H9 (cell line): ENCODE results near the gene PLXNA4. TPM values are rescaled to one million over a fixed set of nuclear protein-coding genes. Genes with fewer than 3 reads are reported as not detected.

Experiments
- DNase-seq: peaks from one replicate; pipeline ENCODE4 v3.0.0-alpha.2; 2017
- H2AFZ ChIP-seq: one replicate; pipeline ENCODE4 v1.6.1; 2013; ENCODE audit warnings: mild to moderate bottlenecking, low read length, control low read depth, moderate library complexity
- H2AK5ac ChIP-seq: 2 replicates; pipeline ENCODE4 v1.6.1; 2013; ENCODE audit warnings: low read length, control low read depth, mixed read lengths; ENCODE audit not compliant: insufficient read length
- H2BK120ac ChIP-seq: one replicate; pipeline ENCODE4 v1.6.1; 2013; ENCODE audit warnings: low read depth, mild to moderate bottlenecking, low read length, control low read depth, inconsistent platforms; ENCODE audit not compliant: poor library complexity, severe bottlenecking
- H2BK12ac ChIP-seq: 2 replicates; pipeline ENCODE4 v1.6.1; 2013; ENCODE audit warnings: low read length, control low read depth, mixed read lengths, low read depth; ENCODE audit not compliant: insufficient read length
- H2BK15ac ChIP-seq: 2 replicates; pipeline ENCODE4 v1.6.1; 2013; ENCODE audit warnings: low read depth, low read length, control low read depth
- H2BK20ac ChIP-seq: one replicate; pipeline ENCODE4 v1.6.1; 2013; ENCODE audit warnings: low read depth, mild to moderate bottlenecking, low read length, control low read depth, inconsistent platforms; ENCODE audit not compliant: poor library complexity, severe bottlenecking
- H2BK5ac ChIP-seq: 2 replicates; pipeline ENCODE4 v1.6.1; 2013; ENCODE audit warnings: low read length, control low read depth, mixed read lengths; ENCODE audit not compliant: insufficient read length
- H3K14ac ChIP-seq: 2 replicates; pipeline ENCODE4 v1.6.1; 2013; ENCODE audit warnings: low read length, control low read depth; ENCODE audit not compliant: insufficient read depth
- H3K18ac ChIP-seq: 2 replicates; pipeline ENCODE4 v1.6.1; 2013; ENCODE audit warnings: low read depth, mild to moderate bottlenecking, mixed read lengths, low read length, control low read depth; ENCODE audit not compliant: insufficient read length
- H3K23ac ChIP-seq: 2 replicates; pipeline ENCODE4 v1.6.1; 2013; ENCODE audit warnings: low read length, control low read depth, mixed read lengths, low read depth; ENCODE audit not compliant: insufficient read length
- H3K23me2 ChIP-seq: 2 replicates; pipeline ENCODE4 v1.6.1; 2013; ENCODE audit warnings: low read depth, mild to moderate bottlenecking, mixed read lengths, low read length, control low read depth; ENCODE audit not compliant: insufficient read length, poor library complexity, severe bottlenecking
- H3K27ac ChIP-seq: 2 replicates; pipeline ENCODE4 v1.5.1; 2013; ENCODE audit warnings: low read length, control low read depth, mixed read lengths, low read depth; ENCODE audit not compliant: insufficient read length
- H3K27me3 ChIP-seq: 2 replicates; pipeline ENCODE4 v1.6.1; 2013; ENCODE audit warnings: low read length, control low read depth, inconsistent platforms; ENCODE audit not compliant: insufficient read depth
- H3K4ac ChIP-seq: 2 replicates; pipeline ENCODE4 v1.6.1; 2013; ENCODE audit warnings: low read depth, mild to moderate bottlenecking, control low read depth, inconsistent platforms, low read length, moderate library complexity
- H3K4me1 ChIP-seq: 2 replicates; pipeline ENCODE4 v1.6.1; 2013; ENCODE audit warnings: low read length, control low read depth, inconsistent platforms; ENCODE audit not compliant: insufficient read depth
- H3K4me2 ChIP-seq: 2 replicates; pipeline ENCODE4 v1.6.1; 2013; ENCODE audit warnings: low read length, control low read depth, mixed read lengths; ENCODE audit not compliant: insufficient read length, insufficient read depth
- H3K56ac ChIP-seq: 2 replicates; pipeline ENCODE4 v1.6.1; 2013; ENCODE audit warnings: low read depth, mild to moderate bottlenecking, mixed read lengths, low read length, control low read depth; ENCODE audit not compliant: insufficient read length
- H3K79me1 ChIP-seq: 2 replicates; pipeline ENCODE4 v1.6.1; 2013; ENCODE audit warnings: low read depth, mild to moderate bottlenecking, moderate library complexity, low read length, control low read depth, inconsistent platforms; ENCODE audit not compliant: insufficient read depth, poor library complexity, severe bottlenecking
- H3K79me2 ChIP-seq: 2 replicates; pipeline ENCODE4 v1.6.1; 2013; ENCODE audit warnings: low read length, control low read depth, inconsistent platforms; ENCODE audit not compliant: insufficient read depth
- H3K9ac ChIP-seq: 2 replicates; pipeline ENCODE4 v1.6.1; 2013; ENCODE audit warnings: low read length, control low read depth, mixed read lengths; ENCODE audit not compliant: insufficient read length; ENCODE audit errors: extremely low read depth
- H3K9me3 ChIP-seq: one replicate; pipeline ENCODE4 v1.6.1; 2013; ENCODE audit warnings: low read depth, low read length, inconsistent platforms; ENCODE audit not compliant: control insufficient read depth
- H3T11ph ChIP-seq: one replicate; pipeline ENCODE4 v1.6.1; 2013; ENCODE audit warnings: mild to moderate bottlenecking, low read length, control low read depth, inconsistent platforms
- H4K20me1 ChIP-seq: one replicate; pipeline ENCODE4 v1.6.1; 2013; ENCODE audit not compliant: control insufficient read depth, insufficient read length, insufficient read depth
- H4K5ac ChIP-seq: 2 replicates; pipeline ENCODE4 v1.6.1; 2013; ENCODE audit warnings: low read depth, mild to moderate bottlenecking, mixed read lengths, low read length, control low read depth; ENCODE audit not compliant: insufficient read length
- H4K8ac ChIP-seq: replicated peaks from 2 replicates; pipeline ENCODE4 v1.6.1; 2013; ENCODE audit warnings: low read length, control low read depth, mixed read lengths, low read depth; ENCODE audit not compliant: insufficient read length
- H4K91ac ChIP-seq: 2 replicates; pipeline ENCODE4 v1.6.1; 2013; ENCODE audit warnings: low read depth, mild to moderate bottlenecking, moderate library complexity, mixed read lengths, low read length, control low read depth; ENCODE audit not compliant: insufficient read length
- H3K27ac Mint-ChIP-seq, 3 experiments: 2 replicates in 2 of 3; 3 replicates in 1 of 3; pipeline ENCODE4 v1.8.0; 2020 to 2021; ENCODE audit warnings: mixed read lengths in 3 of 3, mild to moderate bottlenecking in 1 of 3, moderate library complexity in 1 of 3
- H3K27me3 Mint-ChIP-seq: 2 replicates; pipeline ENCODE4 v1.8.0; 2021; ENCODE audit warnings: low read depth, mild to moderate bottlenecking, moderate library complexity, mixed read lengths
- H3K36me3 Mint-ChIP-seq, 3 experiments: 2 replicates in 2 of 3; 3 replicates in 1 of 3; pipeline ENCODE4 v1.8.0; 2020 to 2021; ENCODE audit warnings: low read depth in 3 of 3, mixed read lengths in 3 of 3; ENCODE audit not compliant: insufficient read depth in 1 of 3
- H3K4me1 Mint-ChIP-seq, 2 experiments: 2 replicates each; pipeline ENCODE4 v1.8.0; 2020; ENCODE audit warnings: mixed read lengths in 2 of 2
- H3K4me3 Mint-ChIP-seq, 2 experiments: 2 replicates in 1 of 2; 3 replicates in 1 of 2; pipeline ENCODE4 v1.8.0; 2020 to 2021; ENCODE audit warnings: mild to moderate bottlenecking in 2 of 2, mixed read lengths in 2 of 2, moderate library complexity in 1 of 2
- H3K9me3 Mint-ChIP-seq, 2 experiments: 2 replicates in 1 of 2; 3 replicates in 1 of 2; pipeline ENCODE4 v1.8.0; 2020; ENCODE audit warnings: mild to moderate bottlenecking in 2 of 2, mixed read lengths in 2 of 2, moderate library complexity in 1 of 2
- CTCF ChIP-seq: fragments of 200-600 bp; sonication (generic); conservative IDR thresholded peaks from 3 replicates; pipeline ENCODE4 v1.8.0; 2021; ENCODE audit warnings: antibody characterized with exemption, mild to moderate bottlenecking
- WGBS: extraction: QIAGEN DNeasy Blood & Tissue Kit; methylation state at CpG from one replicate; pipeline ENCODE4 v1.1.7; 2013; ENCODE audit warnings: missing lambda C conversion rate, low lambda C conversion rate, mixed read lengths; ENCODE audit not compliant: insufficient read length; ENCODE audit errors: extremely low coverage; 5-methylcytosine and 5-hydroxymethylcytosine counted together
- total RNA-seq: library from RNA; stranded (reverse); gene quantifications from 2 replicates; pipeline ENCODE4 v1.2.1, GENCODE V29; 2021

The PLXNA4 gene
- total RNA-seq, 1 experiment from 2014 or later, result 0.35 TPM

GRCh38 chr7:132472463-132473120, 103.7 kb downstream of the PLXNA4 start:
- H3K27me3 Mint-ChIP-seq, result peaks cover 22% of the 10 kb centered on the region

More at GRCh38 chr7:132472463-132473120, 103.7 kb downstream of the PLXNA4 start:
- no peak overlapping the region for H3T11ph ChIP-seq
- no peak overlapping the region for H3K23ac ChIP-seq
- H2BK5ac ChIP-seq, result no peak overlapping the region
- no peaks in the 10 kb centered on the region for H3K79me1 ChIP-seq
- H3K14ac ChIP-seq, result no peak overlapping the region; the same call in 1 of the 2 replicates
- no CpG with 5 or more reads among the region's 10 CpGs for WGBS
- H2AK5ac ChIP-seq, result no peak overlapping the region
- H2BK15ac ChIP-seq, result no peak overlapping the region
- H3K4me1 Mint-ChIP-seq, result peaks cover 19 to 33% of the 10 kb centered on the region in 2 experiments
- no peak overlapping the region for H3K9ac ChIP-seq
- no peak overlapping the region for H4K5ac ChIP-seq
- no peaks in the 10 kb centered on the region for H3K9me3 ChIP-seq
- no peaks in the 10 kb centered on the region for H3K27me3 ChIP-seq
- no peaks in the 10 kb centered on the region for H3K23me2 ChIP-seq
- H2AFZ ChIP-seq, result no peak overlapping the region
- no peak overlapping the region for H3K4me3 Mint-ChIP-seq
- H3K27ac ChIP-seq, result no peak overlapping the region
- no peak overlapping the region for H3K4me2 ChIP-seq
- no peaks in the 10 kb centered on the region for H4K20me1 ChIP-seq
- no peaks in the 10 kb centered on the region for H3K9me3 Mint-ChIP-seq
- H3K4ac ChIP-seq, result no peak overlapping the region
- H3K79me2 ChIP-seq, result no peaks in the 10 kb centered on the region
- no peak for DNase-seq
- H3K56ac ChIP-seq, result no peak overlapping the region
- H3K18ac ChIP-seq, result no peak overlapping the region
- no peak overlapping the region for H2BK20ac ChIP-seq
- H4K91ac ChIP-seq, result no peak overlapping the region
- H3K4me1 ChIP-seq, result peaks cover 6% of the 10 kb centered on the region; the same call in 1 of the 2 replicates
- H3K36me3 Mint-ChIP-seq, result no peaks in the 10 kb centered on the region
- no peak for TF ChIP-seq CTCF
- no peak overlapping the region for H3K27ac Mint-ChIP-seq
- H2BK120ac ChIP-seq, result no peak overlapping the region
- no peak overlapping the region for H2BK12ac ChIP-seq
- H4K8ac ChIP-seq, result no peak overlapping the region
